ENCODE measurements around the gene MARK3. TPM values are rescaled to one million over a fixed set of nuclear protein-coding genes. Genes with fewer than 3 reads are reported as not detected.

MARK3 gene
- total RNA-seq, 4 donors from 2014 or later, result 44.4 to 112 (median 67.5) TPM

DNA sequence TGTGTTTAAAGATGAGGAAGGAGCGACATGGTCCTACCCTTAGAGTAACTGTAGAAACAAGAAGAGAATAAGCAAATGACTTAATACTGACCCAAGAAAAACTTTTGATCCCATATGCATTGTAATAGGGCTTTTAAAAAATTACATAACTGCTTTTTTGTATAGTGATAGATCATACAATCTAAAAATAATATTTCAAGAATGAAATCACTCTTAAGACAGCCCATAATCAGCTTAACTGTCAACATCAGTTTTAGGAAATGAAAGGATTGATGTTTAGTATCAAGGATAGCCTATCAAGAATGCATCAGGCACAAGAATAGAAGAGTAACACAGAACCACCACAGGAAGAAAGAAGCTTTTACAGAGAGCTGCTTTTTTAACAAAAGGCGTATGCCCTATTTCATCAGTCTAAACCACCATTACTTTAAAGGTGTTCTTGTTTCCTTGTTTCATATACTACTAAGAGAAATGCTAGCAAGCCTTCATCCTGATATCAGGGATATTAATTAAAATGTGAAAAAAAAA is 64.5 kb downstream of the MARK3 start:
- peaks cover 0 to 28% (median 0%) of the 10 kb centered on the region in 3 donors for H3K36me3 ChIP-seq
- H3K9me3 ChIP-seq, result no peaks in the 10 kb centered on the region
- H3K27me3 ChIP-seq, result no peaks in the 10 kb centered on the region
- DNase-seq, result no peak
- peaks cover 0 to 16% (median 0%) of the 10 kb centered on the region in 3 donors for H3K4me1 ChIP-seq
- H3K27ac ChIP-seq, result no peak overlapping the region
- no peak overlapping the region for H3K4me3 ChIP-seq
- WGBS, 2 donors, result 76 to 92% methylated on average over 2 of the region's 2 CpGs
- TF ChIP-seq, protein P1, sequence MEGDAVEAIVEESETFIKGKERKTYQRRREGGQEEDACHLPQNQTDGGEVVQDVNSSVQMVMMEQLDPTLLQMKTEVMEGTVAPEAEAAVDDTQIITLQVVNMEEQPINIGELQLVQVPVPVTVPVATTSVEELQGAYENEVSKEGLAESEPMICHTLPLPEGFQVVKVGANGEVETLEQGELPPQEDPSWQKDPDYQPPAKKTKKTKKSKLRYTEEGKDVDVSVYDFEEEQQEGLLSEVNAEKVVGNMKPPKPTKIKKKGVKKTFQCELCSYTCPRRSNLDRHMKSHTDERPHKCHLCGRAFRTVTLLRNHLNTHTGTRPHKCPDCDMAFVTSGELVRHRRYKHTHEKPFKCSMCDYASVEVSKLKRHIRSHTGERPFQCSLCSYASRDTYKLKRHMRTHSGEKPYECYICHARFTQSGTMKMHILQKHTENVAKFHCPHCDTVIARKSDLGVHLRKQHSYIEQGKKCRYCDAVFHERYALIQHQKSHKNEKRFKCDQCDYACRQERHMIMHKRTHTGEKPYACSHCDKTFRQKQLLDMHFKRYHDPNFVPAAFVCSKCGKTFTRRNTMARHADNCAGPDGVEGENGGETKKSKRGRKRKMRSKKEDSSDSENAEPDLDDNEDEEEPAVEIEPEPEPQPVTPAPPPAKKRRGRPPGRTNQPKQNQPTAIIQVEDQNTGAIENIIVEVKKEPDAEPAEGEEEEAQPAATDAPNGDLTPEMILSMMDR (IDR thresholded peaks at IDR 0.05), result no peak
- intact Hi-C loops (cut with DNase I), result no loop called here

DNA sequence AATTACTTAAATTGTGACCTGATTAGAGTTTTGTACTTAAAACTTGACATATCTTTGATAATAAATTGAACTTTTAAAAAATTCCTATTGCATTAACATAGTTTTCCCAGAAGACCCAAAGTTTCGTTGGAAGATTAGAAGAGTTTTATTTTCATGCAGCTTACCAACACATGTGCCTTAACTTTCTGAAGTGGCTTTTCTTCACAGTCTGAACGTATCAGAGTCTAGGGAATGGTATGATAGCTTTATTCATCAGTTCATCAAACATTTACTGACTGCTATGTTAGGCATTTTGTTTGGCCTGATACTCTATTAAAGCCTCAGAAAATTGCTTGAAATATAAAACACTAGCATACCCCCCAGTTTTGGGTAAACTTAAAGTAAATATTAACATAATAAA is 65.2 kb downstream of the MARK3 start:
- WGBS, 2 donors, result 64 to 66% methylated on average over 2 of the region's 2 CpGs
- H3K36me3 ChIP-seq, result peaks cover 0 to 32% (median 0%) of the 10 kb centered on the region in 3 donors
- DNase-seq, result no peak
- intact Hi-C loops (cut with DNase I), result no loop called here
- peaks cover 0 to 16% (median 0%) of the 10 kb centered on the region in 3 donors for H3K4me1 ChIP-seq
- H3K27ac ChIP-seq, result no peak overlapping the region
- TF ChIP-seq, protein P1 (IDR thresholded peaks at IDR 0.05), result no peak
- no peak for TF ChIP-seq POLR2A (IDR thresholded peaks at IDR 0.05)
- H3K4me3 ChIP-seq, result no peak overlapping the region
- no peaks in the 10 kb centered on the region for H3K9me3 ChIP-seq
- H3K27me3 ChIP-seq, result no peaks in the 10 kb centered on the region

DNA sequence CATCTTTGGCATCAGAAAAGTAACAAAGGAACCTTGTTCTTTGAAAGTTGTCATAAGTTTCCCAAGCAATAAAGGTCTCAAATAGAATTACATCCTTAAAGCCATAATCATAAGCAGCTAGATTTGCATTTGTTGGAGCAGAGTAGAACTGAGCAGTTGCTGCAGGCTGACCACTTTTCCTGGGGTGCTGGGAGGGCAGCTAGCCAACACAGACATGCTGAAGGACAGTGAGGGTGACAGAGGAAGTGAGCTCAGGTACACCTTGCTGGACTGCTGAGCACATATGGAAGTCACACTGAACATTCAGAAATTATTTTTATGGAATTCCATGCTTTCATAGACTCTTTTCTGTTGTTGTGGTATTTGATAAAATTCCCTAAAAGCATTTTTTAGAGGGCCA is 66.2 kb downstream of the MARK3 start:
- Histone ChIP-seq H3K27ac (no peak overlapping the region), H3K36me3 (peaks cover 0 to 42% (median 0%) of the 10 kb centered on the region in 3 donors), H3K9me3 (no peaks in the 10 kb centered on the region), H3K27me3 (no peaks in the 10 kb centered on the region), H3K4me1 (peaks cover 0 to 19% (median 0%) of the 10 kb centered on the region in 3 donors), H3K4me3 (no peak overlapping the region)
- TF ChIP-seq POLR2A (IDR thresholded peaks at IDR 0.05), result no peak
- TF ChIP-seq, protein P1 (IDR thresholded peaks at IDR 0.05), result no peak
- no peak for DNase-seq
- intact Hi-C loops (cut with DNase I), result no loop called here

DNA sequence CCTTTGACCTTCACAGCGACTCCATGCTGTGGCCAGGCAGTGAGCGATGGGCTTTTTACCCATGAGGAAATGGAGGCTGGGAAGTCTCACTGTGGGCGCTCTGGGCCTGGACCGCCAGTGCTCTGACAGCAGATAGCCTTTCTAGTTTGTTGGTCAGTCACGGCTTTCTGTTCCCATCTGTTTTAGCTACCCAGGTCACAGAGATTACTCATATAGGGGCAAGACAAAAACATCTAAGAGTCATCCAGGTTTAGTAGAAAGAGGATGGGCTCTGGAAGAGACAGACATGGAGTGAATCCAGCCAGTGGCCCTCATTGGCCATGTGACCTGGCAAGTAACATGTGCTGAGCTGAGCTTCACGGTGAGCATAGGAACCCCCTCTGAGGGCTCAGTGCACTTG is 68.6 kb downstream of the MARK3 start:
- Histone ChIP-seq H3K27me3 (no peaks in the 10 kb centered on the region), H3K4me3 (no peak overlapping the region), H3K9me3 (no peaks in the 10 kb centered on the region), H3K27ac (no peak overlapping the region), H3K4me1 (peaks cover 0 to 14% (median 0%) of the 10 kb centered on the region in 3 donors), H3K36me3 (peaks cover 0 to 61% (median 0%) of the 10 kb centered on the region in 3 donors)
- DNase-seq, result no peak
- 95 to 100% methylated on average over 5 to 6 of the region's 6 CpGs for WGBS, 2 donors
- intact Hi-C loops (cut with DNase I), result no loop called here
- TF ChIP-seq, protein P1 (IDR thresholded peaks at IDR 0.05), result no peak
- no peak for TF ChIP-seq POLR2A (IDR thresholded peaks at IDR 0.05)

DNA sequence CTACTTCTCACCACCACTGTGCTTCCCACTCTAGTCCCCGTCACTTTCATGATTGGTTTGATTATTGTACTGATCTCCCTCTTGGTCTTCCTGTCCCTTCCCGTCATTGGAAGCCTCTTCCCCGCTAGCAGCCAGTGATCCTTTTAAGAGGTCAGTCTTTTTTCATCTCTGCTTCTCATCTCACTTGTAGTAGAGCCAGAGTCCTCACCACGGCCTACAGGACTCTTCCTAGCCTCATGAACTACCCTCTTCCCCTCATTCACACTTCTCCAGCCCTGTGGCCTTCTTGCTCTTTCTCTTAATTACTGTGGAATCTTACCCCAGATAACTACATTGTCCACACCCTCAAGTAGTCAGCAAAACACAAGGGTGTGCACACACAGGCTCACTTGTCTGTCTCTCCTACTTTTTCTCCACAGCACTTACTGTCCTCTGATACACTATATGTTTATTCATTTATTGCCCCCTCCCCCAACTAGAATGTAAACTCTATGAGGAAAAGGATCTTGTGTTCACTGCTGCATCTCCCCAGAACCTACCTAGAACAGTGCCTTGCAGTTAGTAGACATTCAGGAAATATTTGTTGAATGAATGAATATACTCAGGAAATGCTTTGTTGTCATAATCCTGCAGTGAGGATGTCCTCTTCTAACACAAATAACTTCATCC is 71.1 kb downstream of the MARK3 start:
- Histone ChIP-seq H3K27ac (no peak overlapping the region), H3K9me3 (no peaks in the 10 kb centered on the region), H3K36me3 (peaks cover 0 to 72% (median 0%) of the 10 kb centered on the region in 3 donors), H3K4me1 (peaks cover 0 to 12% (median 0%) of the 10 kb centered on the region in 3 donors), H3K27me3 (no peaks in the 10 kb centered on the region), H3K4me3 (no peak overlapping the region)
- DNase-seq, result no peak
- TF ChIP-seq, protein P1 (IDR thresholded peaks at IDR 0.05), result no peak
- no peak for TF ChIP-seq POLR2A (IDR thresholded peaks at IDR 0.05)
- WGBS, 2 donors, result 91 to 94% methylated on average over 4 of the region's 4 CpGs
- intact Hi-C loops (cut with DNase I), result no loop called here
